ENCODE data around the gene RABL3.
"Not testable (repeated sequence)": the region's sequence is repeated elsewhere in the genome, so short reads cannot be mapped to it uniquely, and the experiment has no call there.

Gene RABL3

GRCh38 chr3:120642368-120642948 lies 99.9 kb downstream of the RABL3 start:
- DNase-seq = peak in 1 of 2 experiments; percentile 16

DNA sequence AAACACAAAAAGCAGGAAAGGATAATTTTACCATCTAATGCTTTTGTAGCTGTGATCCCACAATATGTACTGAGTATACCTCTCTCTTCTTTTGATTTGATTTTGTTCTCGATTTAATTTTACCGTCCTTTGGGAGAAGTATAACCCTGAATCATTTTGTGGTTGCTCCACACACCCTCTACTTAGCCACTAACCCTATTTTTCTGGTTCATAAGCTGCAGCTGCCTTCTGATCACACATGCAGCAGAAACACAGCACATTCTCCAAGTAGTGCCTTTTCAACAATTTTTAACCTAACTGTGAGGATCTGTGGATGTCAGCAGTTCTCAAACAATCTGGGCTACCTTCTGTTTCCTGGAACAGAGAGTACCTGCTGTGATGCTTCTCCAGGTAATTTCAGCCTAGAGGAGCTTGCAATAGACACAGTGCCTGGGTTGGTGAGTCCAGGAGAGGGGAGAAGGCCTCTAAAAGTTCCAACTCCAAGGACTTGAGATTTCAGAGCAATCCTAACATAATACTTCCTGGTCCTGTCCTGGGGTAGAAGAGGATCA lies 100.5 kb downstream of the RABL3 start:
- DNase-seq = no peak

DNA sequence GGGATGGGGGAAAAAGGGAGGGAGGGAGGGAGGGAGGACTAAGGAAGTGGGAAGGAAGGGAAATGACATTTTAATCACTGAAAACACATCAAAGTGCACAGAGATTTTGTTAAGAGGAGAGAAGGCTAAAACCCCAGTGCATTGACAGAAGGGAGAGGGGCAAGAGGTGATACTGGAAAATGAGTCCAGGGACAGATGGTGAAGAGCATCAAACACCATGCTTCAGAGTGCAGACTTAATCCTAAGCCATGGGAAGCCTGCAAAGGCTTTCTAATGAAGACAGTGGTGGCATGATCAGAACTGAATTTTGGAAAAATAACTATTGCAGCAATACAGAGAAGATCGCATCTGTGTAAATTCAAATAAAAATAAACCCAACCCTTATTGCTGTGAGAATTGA lies 102.1 kb downstream of the RABL3 start:
- no peak for DNase-seq

DNA sequence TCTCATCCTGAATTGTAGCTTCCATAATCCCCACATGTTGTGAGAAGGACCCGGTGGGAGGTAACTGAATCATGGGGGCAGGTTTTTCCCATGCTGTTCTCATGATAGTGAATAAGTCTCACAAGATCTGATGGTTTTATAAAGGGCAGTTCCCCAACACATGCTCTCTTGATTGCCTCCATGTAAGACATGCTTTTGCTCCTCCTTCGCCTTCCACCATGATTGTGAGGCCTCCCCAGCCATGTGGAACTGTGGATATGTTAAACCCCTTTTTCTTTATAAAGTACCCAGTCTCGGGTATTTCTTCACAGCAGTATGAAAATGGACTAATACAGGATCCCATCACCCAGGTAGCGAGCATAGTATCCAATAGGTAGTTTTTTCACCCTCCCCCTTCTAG lies 103.5 kb downstream of the RABL3 start:
- DNase-seq = not testable (repeated sequence)

DNA sequence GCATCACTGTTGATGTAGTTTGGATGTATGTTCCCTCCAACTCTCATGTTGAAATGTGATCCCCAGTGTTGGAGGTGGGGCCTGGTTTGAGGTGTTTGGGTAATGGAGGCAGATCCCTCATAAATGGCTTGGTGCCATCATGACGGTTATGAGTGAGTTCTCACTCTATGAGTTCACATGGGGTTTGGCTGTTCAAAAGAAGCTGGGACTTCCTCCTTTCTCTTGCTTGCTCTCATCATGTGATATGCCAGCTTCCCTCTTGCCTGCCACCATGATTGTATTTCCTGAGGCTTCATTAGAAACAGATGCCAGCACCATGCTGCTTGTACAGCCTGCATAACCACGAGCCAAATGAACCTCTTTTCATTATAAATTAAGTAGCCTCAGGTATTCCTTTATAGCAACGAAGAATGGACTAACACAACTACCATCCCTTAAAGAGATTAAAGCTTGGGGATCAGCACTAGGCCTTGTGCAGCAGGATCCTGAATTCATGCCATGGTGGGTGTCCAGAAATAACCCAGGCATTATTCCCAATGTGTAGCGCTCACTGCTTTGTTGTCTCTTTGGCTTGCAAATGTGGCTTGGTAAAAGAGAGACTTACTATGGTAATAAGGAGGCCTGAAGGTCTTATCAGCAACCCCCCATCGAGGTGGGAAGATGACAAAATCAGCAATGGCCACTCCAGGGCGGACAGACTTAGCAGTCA lies 104.3 kb downstream of the RABL3 start:
- no peak for DNase-seq

DNA sequence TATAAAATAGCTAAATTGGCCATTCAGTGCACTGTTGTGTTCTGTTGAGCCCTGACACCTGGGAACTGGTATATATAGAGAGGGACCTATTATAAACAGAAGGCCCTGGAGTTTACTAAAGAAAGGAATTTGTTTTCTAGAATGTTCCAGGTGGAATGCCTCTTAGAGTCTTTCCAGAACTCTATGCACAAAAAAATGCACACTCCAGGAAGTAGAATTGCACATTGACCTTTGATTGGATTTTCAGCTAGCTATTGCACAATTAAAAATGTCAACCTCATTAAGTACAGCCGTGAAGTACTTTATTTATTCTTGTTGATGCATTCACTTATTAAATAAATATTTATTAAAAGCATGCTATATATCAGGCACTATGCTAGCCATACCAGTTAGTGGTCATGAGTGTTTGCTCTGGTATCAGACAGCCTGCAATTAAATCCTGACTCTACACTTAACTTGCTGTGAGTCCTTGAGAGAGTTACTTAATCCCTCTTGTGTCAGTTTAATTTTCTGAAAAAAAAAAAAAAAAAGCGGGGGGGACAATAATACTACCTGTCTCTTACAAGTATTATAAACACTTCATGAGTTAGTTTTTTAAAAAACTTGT lies 105.4 kb downstream of the RABL3 start:
- no peak for DNase-seq

Measured in activated T-cell treated with anti-CD3 and anti-CD28 coated beads, Interleukin-2, amount 50 U/mL, for 48 hours (primary cell).